DOHH2 (cell line): ENCODE results near the gene S100A13.

Source experiments
- EZH2phosphoT487 ChIP-seq: fragments of 200-600 bp; sonication (generic); IDR thresholded peaks from 2 replicates; pipeline ENCODE4 v1.6.1; 2017; ENCODE audit warnings: borderline replicate concordance, mild to moderate bottlenecking, antibody characterized with exemption, low read length, moderate library complexity, mixed read lengths
- TF ChIP-seq, protein P1 (sequence below): fragments of 200-600 bp; sonication (generic); IDR thresholded peaks from one replicate; pipeline ENCODE4 v1.5.1; 2014; ENCODE audit warnings: antibody characterized with exemption, mild to moderate bottlenecking, low read depth, low read length; ENCODE audit not compliant: poor library complexity, severe bottlenecking

DNA sequence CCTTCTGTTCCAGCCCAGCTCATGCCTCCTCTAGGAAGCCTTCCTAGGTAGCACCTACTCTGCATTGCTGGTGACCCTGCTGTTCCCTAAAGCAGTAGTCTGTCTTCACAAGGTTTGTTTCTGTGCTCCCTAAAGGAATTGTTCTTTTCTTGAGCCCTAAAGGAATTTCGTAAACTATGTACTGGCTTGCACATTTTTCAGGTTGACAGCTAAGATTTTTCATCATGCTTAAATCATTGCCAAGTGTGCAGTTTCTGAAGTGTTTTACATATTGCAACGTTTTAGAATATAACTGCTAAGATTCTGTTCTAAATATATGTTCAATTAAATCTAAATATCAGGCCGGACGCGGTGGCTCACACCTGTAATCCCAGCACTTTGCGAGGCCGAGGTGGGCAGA lies 27.5 kb downstream of the S100A13 start:
- TF ChIP-seq, protein P1, sequence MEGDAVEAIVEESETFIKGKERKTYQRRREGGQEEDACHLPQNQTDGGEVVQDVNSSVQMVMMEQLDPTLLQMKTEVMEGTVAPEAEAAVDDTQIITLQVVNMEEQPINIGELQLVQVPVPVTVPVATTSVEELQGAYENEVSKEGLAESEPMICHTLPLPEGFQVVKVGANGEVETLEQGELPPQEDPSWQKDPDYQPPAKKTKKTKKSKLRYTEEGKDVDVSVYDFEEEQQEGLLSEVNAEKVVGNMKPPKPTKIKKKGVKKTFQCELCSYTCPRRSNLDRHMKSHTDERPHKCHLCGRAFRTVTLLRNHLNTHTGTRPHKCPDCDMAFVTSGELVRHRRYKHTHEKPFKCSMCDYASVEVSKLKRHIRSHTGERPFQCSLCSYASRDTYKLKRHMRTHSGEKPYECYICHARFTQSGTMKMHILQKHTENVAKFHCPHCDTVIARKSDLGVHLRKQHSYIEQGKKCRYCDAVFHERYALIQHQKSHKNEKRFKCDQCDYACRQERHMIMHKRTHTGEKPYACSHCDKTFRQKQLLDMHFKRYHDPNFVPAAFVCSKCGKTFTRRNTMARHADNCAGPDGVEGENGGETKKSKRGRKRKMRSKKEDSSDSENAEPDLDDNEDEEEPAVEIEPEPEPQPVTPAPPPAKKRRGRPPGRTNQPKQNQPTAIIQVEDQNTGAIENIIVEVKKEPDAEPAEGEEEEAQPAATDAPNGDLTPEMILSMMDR, result no peak
- TF ChIP-seq EZH2phosphoT487, result no peak
